Suprapubic skin (tissue), 3 donors: ENCODE data around the gene SLC5A12.
A peak's percentile ranks its signal among the peaks of the same experiment; 100 is the strongest.

ENCODE experiments used
- CTCF ChIP-seq, 2 donors: fragments of 200-600 bp in 1 of 2; fragments of 450-650 bp in 1 of 2; sonication (generic) in 1 of 2; IDR thresholded peaks; one replicate each; pipeline ENCODE4 v1.5.1; 2016 to 2019; ENCODE audit warnings: antibody characterized with exemption in 2 of 2, mild to moderate bottlenecking in 1 of 2, moderate library complexity in 1 of 2
- EP300 ChIP-seq: sonication (generic); formaldehyde crosslinking; IDR thresholded peaks from one replicate; pipeline ENCODE4 v1.6.1; 2017; ENCODE audit warnings: antibody characterized with exemption

- TF ChIP-seq CTCF (IDR thresholded peaks at IDR 0.05) (peak; percentile 48 to 53), EP300 (no peak)
Observed at GRCh38 chr11:26649884-26650283, 72.0 kb downstream of the SLC5A12 start.
